ENCODE results near the gene CCL17. TPM values are rescaled to one million over a fixed set of nuclear protein-coding genes. Genes with fewer than 3 reads are reported as not detected.

The CCL17 gene
- total RNA-seq, 1 donor from 2014 or later, result not detected

Other genes with a start within 250 kb of the CCL17 start
- 101 and 115 TPM in 2 replicates for gene PSME3IP1, start 218.7 kb upstream of the CCL17 start, total RNA-seq
- gene RSPRY1, start 218.4 kb upstream of the CCL17 start, total RNA-seq, result 57.4 and 63.7 TPM in 2 replicates
- 40.7 and 43.0 TPM in 2 replicates for gene ARL2BP, start 159.5 kb upstream of the CCL17 start, total RNA-seq
- 1.6 and 2.9 TPM in 2 replicates for gene PLLP, start 120.1 kb upstream of the CCL17 start, total RNA-seq
- gene CCL22, start 46.0 kb upstream of the CCL17 start, total RNA-seq, result not detected in 2 replicates
- 0.53 and 0.74 TPM in 2 replicates for gene CX3CL1, start 32.3 kb upstream of the CCL17 start, total RNA-seq
- 79.3 and 83.3 TPM in 2 replicates for gene CIAPIN1, start 42.6 kb downstream of the CCL17 start, total RNA-seq
- 70.2 and 74.5 TPM in 2 replicates for gene COQ9, start 42.7 kb downstream of the CCL17 start, total RNA-seq
- 68.5 and 69.6 TPM in 2 replicates for gene POLR2C, start 57.9 kb downstream of the CCL17 start, total RNA-seq
- gene DOK4, start 81.7 kb downstream of the CCL17 start, total RNA-seq, result 35.0 and 38.6 TPM in 2 replicates
- 15.6 and 16.9 TPM in 2 replicates for gene CCDC102A, start 131.8 kb downstream of the CCL17 start, total RNA-seq
- gene ADGRG5, start 137.9 kb downstream of the CCL17 start, total RNA-seq, result 1.6 and 1.9 TPM in 2 replicates
- 19.7 and 26.2 TPM in 2 replicates for gene ADGRG1, start 223.9 kb downstream of the CCL17 start, total RNA-seq